Thyroid gland (tissue), 4 donors: ENCODE measurements around the gene IHH. TPM values are rescaled to one million over a fixed set of nuclear protein-coding genes. Genes with fewer than 3 reads are reported as not detected.

Source experiments
- DNase-seq, 2 donors: peaks; one replicate each; pipeline ENCODE4 v3.0.0-alpha.2; 2019
- H3K27ac ChIP-seq, 3 donors: fragments of 200-600 bp; sonication (generic); 1 replicate in 2 of 3; 2 replicates in 1 of 3; pipeline ENCODE4 v1.5.1; 2016 to 2019; ENCODE audit warnings: mild to moderate bottlenecking in 1 of 3, moderate library complexity in 1 of 3
- H3K27me3 ChIP-seq: fragments of 200-600 bp; sonication (generic); one replicate; pipeline ENCODE4 v1.5.1; 2019
- H3K36me3 ChIP-seq, 2 donors: fragments of 200-600 bp; sonication (generic); one replicate each; pipeline ENCODE4 v1.5.1; 2016 to 2019
- H3K4me1 ChIP-seq, 2 donors: fragments of 200-600 bp; sonication (generic); one replicate each; pipeline ENCODE4 v1.5.1; 2017 to 2019
- H3K4me3 ChIP-seq, 3 donors: fragments of 200-600 bp; sonication (generic); replicated peaks in 1 of 3; 1 replicate in 2 of 3; 2 replicates in 1 of 3; pipeline ENCODE4 v1.5.1; 2016; ENCODE audit warnings: mild to moderate bottlenecking in 1 of 3
- H3K9me3 ChIP-seq: fragments of 200-600 bp; sonication (generic); one replicate; pipeline ENCODE4 v1.5.1; 2017
- CTCF ChIP-seq, 6 experiments: fragments of 200-600 bp in 3 of 6; fragments of 450-650 bp in 3 of 6; sonication (generic) in 3 of 6; IDR thresholded peaks; one replicate each; pipeline ENCODE4 v1.5.1; 2016 to 2019; ENCODE audit warnings: antibody characterized with exemption in 6 of 6, mild to moderate bottlenecking in 2 of 6, inconsistent platforms in 1 of 6, moderate library complexity in 1 of 6
- POLR2A ChIP-seq, 2 donors: fragments of 450-650 bp; IDR thresholded peaks; one replicate each; pipeline ENCODE4 v1.6.1; 2017; ENCODE audit warnings: antibody characterized with exemption in 2 of 2, mild to moderate bottlenecking in 2 of 2, moderate library complexity in 1 of 2
- WGBS, 2 donors: methylation state at CpG; one replicate each; pipeline ENCODE4 v1.1.5; 2017; 5-methylcytosine and 5-hydroxymethylcytosine counted together
- intact Hi-C: fragments of 100-400 bp; cut with DNase I; formaldehyde crosslinking; loops from one replicate; pipeline ENCODE4 v1.15.1; 2023
- total RNA-seq, 4 donors: library from RNA; depleted of rRNA; stranded (reverse); fragments of >200 nt; gene quantifications; one replicate each; pipeline ENCODE4 v1.2.3, GENCODE V29; 2016

IHH gene
- total RNA-seq, 4 donors from 2014 or later = 0.34 TPM; not detected in 3

- TF ChIP-seq CTCF (IDR thresholded peaks at IDR 0.05) = no peak
- TF ChIP-seq POLR2A (IDR thresholded peaks at IDR 0.05) = no peak
- Histone ChIP-seq H3K36me3 (no peaks in the 10 kb centered on the region), H3K4me1 (no peaks in the 10 kb centered on the region), H3K27me3 (no peaks in the 10 kb centered on the region), H3K9me3 (no peaks in the 10 kb centered on the region), H3K4me3 (no peak overlapping the region), H3K27ac (no peak overlapping the region)
- no peak for DNase-seq
- intact Hi-C loops = no loop called here
- WGBS, 2 donors = 81 to 93% methylated on average over 12 to 21 of the region's 21 CpGs
These were observed 29.5 kb downstream of the IHH start for GRCh38 chr2:219031005-219031738.

- intact Hi-C loops = no loop called here
- 86 to 94% methylated on average over 3 to 13 of the region's 16 CpGs for WGBS, 2 donors
- Histone ChIP-seq H3K27me3 (no peaks in the 10 kb centered on the region), H3K36me3 (no peaks in the 10 kb centered on the region), H3K4me1 (no peaks in the 10 kb centered on the region), H3K9me3 (no peaks in the 10 kb centered on the region), H3K4me3 (no peak overlapping the region), H3K27ac (no peak overlapping the region)
- no peak for DNase-seq
- TF ChIP-seq CTCF (IDR thresholded peaks at IDR 0.05) = no peak
- no peak for TF ChIP-seq POLR2A (IDR thresholded peaks at IDR 0.05)
These were observed 30.4 kb downstream of the IHH start for GRCh38 chr2:219030177-219030940.

GRCh38 chr2:219029829-219030165 is 30.9 kb downstream of the IHH start:
- Histone ChIP-seq H3K9me3 (no peaks in the 10 kb centered on the region), H3K27ac (no peak overlapping the region), H3K4me1 (no peaks in the 10 kb centered on the region), H3K4me3 (no peak overlapping the region), H3K27me3 (no peaks in the 10 kb centered on the region), H3K36me3 (no peaks in the 10 kb centered on the region)
- TF ChIP-seq CTCF (IDR thresholded peaks at IDR 0.05) (peak; percentile 77 to 96 (median 87)), POLR2A (IDR thresholded peaks at IDR 0.05) (no peak)
- intact Hi-C loops = no loop called here
- 52 to 53% methylated on average over 7 of the region's 9 CpGs for WGBS, 2 donors
- peak; percentile 77 to 85 for DNase-seq

GRCh38 chr2:219028996-219029828 is 31.5 kb downstream of the IHH start:
- no peaks in the 10 kb centered on the region for H3K4me1 ChIP-seq
- no peaks in the 10 kb centered on the region for H3K36me3 ChIP-seq
- H3K27ac ChIP-seq = no peak overlapping the region
- TF ChIP-seq CTCF (IDR thresholded peaks at IDR 0.05) (no peak), POLR2A (IDR thresholded peaks at IDR 0.05) (no peak)
- no peak overlapping the region for H3K4me3 ChIP-seq
- H3K9me3 ChIP-seq = no peaks in the 10 kb centered on the region
- WGBS, 2 donors = 70 to 87% methylated on average over 9 of the region's 13 CpGs
- no peak for DNase-seq
- no peaks in the 10 kb centered on the region for H3K27me3 ChIP-seq
- intact Hi-C loops = no loop called here
